ENCODE data around the gene COX7C.
"Not testable (repeated sequence)": the region's sequence is repeated elsewhere in the genome, so short reads cannot be mapped to it uniquely, and the experiment has no call there.

Gene COX7C

DNA sequence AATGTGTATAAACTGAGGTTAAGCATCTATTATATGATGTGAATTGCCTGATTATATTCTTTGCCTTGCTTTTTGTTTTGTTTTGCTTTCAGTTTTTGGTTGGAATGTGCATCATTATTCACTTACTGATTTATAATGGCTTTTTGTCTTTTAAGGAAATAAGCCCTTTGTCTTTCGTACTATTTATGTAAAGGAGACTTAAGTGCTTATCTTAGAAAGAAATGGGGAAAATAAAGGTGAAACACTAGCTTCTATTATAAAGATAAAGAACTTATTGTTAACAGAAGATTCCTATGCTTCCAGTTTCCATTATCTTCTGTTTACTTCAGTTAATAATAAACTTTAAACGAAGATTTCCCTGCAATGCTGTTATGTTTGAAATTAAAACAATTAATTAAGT, 23.3 kb downstream of the COX7C start:
- TF ChIP-seq, protein P1, sequence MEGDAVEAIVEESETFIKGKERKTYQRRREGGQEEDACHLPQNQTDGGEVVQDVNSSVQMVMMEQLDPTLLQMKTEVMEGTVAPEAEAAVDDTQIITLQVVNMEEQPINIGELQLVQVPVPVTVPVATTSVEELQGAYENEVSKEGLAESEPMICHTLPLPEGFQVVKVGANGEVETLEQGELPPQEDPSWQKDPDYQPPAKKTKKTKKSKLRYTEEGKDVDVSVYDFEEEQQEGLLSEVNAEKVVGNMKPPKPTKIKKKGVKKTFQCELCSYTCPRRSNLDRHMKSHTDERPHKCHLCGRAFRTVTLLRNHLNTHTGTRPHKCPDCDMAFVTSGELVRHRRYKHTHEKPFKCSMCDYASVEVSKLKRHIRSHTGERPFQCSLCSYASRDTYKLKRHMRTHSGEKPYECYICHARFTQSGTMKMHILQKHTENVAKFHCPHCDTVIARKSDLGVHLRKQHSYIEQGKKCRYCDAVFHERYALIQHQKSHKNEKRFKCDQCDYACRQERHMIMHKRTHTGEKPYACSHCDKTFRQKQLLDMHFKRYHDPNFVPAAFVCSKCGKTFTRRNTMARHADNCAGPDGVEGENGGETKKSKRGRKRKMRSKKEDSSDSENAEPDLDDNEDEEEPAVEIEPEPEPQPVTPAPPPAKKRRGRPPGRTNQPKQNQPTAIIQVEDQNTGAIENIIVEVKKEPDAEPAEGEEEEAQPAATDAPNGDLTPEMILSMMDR (IDR thresholded peaks at IDR 0.05; ENCODE audit: insufficient read depth, low read depth, low read length, missing control alignments): no peak
- DNase-seq (ENCODE audit: low read depth): no peak

DNA sequence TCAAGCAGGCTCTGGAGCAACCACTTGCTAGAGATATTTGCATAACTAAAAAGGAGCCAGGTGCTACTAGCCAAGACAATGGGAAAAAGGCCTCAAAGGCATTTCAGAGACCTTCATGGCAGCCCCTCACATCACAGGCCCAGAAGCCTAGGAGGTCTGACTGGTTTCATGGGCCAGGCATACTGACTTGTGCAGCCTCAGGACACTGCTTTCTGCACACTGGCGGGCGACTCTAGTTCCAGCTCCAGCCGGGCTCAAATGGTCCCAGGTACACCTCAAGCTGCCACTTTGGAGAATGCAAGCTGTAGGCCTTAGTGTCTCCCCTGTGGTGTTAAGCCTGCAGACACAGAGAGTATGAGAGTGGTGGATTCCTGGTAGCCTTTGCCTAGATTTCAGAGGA, 27.1 kb downstream of the COX7C start:
- no peak overlapping the region for H3K4me3 ChIP-seq (ENCODE audit: low read length)
- TF ChIP-seq, protein P1 (IDR thresholded peaks at IDR 0.05; ENCODE audit: insufficient read depth, low read depth, low read length, missing control alignments): no peak
- DNase-seq (ENCODE audit: low read depth): no peak

More for the DNA sequence above, 23.3 kb downstream of the COX7C start:
- H3K4me3 ChIP-seq (ENCODE audit: low read length): no peak overlapping the region

DNA sequence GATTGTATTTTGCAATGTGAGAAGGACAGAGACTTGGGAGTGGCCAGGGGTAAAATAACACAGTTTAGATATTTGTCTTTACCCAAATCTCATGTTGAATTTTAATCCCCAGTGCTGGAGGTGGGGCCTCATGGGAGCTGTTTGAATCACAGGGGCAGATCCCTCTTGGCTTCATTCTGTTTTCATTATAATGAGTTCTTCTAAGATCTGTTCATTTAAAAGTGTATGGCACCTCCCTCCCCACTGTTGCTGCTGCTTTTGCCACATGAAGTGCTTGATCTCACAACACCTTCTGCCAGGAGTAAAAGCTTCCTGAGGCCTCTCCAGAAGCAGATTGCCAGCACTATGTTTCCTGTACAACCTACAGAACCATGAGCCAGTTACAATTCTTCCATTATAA, 28.1 kb downstream of the COX7C start:
- no peak for DNase-seq (ENCODE audit: low read depth)
- no peak overlapping the region for H3K4me3 ChIP-seq (ENCODE audit: low read length)
- TF ChIP-seq, protein P1 (IDR thresholded peaks at IDR 0.05; ENCODE audit: insufficient read depth, low read depth, low read length, missing control alignments): no peak

DNA sequence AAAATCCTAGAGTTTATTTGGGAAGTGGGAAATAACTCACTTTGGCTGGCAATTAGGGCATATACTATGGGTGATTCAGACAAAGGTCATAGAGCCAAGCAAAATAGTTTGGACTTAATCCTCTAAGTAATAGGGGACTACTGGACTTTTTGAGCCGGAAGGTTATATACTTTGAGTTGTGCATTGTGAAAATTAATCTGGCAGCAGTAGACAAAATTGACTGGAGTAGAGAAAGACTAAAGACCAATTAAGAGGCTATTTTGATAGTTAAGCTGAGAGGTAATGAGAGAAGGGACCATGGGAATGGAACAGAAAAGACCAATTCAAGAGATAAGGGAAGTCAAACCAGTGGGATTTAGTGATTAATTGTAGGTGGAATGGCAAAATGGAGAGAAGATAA, 28.9 kb downstream of the COX7C start:
- DNase-seq (ENCODE audit: low read depth): no peak
- H3K4me3 ChIP-seq (ENCODE audit: low read length): no peak overlapping the region
- TF ChIP-seq, protein P1 (IDR thresholded peaks at IDR 0.05; ENCODE audit: insufficient read depth, low read depth, low read length, missing control alignments): no peak

DNA sequence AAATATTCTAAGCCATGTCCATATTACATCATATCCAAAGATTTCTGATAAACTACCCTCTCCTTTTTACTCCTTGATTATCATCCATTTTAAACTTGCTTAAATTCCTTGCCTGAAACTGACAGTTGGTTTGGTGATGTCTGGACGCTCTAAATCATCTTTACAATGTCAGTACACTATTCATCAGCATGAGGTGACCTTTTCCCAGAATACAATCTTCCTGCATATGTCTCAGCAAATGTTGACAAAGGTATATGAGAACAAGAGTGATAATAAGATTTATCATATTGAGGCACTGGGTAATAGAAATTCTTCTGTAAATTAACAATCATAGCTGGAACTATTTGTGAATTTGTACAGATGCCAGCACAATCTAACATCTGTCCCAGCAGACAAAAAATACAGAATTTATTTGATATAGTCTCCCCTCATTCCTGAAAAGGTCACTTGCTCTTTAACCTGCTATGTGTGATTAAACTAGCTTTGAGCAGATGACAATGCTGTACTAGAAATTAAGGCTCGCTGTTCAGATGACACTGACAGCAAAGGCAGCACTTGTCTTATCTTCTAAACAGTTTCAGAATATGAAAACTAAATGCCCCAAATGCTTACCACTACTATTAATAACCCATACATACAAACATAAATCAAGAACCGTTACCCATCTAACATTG, 32.2 kb downstream of the COX7C start:
- TF ChIP-seq, protein P1 (IDR thresholded peaks at IDR 0.05; ENCODE audit: insufficient read depth, low read depth, low read length, missing control alignments): no peak
- DNase-seq (ENCODE audit: low read depth): no peak

DNA sequence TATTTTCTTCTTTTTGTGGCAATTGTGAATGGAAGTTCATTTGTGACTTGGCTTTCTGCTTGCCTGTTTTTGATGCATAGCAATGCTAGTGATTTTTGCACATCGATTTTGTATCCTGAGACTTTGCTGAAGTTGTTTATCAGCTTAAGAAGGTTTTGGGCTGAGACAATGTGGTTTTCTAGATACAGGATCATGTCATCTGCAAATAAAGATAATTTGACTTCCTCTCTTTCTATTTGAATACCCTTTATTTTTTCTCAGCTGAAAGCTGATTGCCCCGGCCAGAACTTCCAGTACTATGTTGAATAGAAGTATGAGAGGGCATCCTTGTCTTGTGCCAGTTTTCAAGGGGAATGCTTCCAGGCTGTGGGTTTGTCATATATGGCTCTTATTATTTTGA, 43.0 kb downstream of the COX7C start:
- not testable (repeated sequence) for H3K4me3 ChIP-seq (ENCODE audit: low read length); DNase-seq (ENCODE audit: low read depth)

More for the DNA sequence above, 32.2 kb downstream of the COX7C start:
- H3K4me3 ChIP-seq (ENCODE audit: low read length): no peak overlapping the region

DNA sequence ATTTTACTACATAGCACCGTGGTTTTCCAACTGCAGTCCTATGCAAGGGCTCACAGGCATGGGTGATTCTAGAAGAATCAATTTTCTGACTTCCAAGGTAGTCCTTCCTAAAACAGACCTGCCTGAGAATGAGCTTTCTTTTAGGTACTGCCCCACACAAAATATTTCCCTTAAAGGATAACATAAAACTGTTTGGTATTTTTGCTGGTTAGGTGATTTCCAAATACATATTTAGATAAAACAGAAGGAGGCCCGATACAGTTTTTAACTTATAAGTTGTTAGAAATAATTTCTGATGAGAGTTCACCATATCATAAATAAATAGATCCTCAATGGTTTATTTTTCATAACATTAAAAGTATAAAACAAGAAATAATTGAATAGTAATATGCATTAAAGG, 46.4 kb downstream of the COX7C start:
- no peak for DNase-seq (ENCODE audit: low read depth)
- TF ChIP-seq, protein P1 (IDR thresholded peaks at IDR 0.05; ENCODE audit: insufficient read depth, low read depth, low read length, missing control alignments): no peak
- no peak overlapping the region for H3K4me3 ChIP-seq (ENCODE audit: low read length)

Measured in epithelial cell of esophagus (primary cell).